GM12872 (cell line): ENCODE data around the gene MAML3.

Source experiments
- CTCF ChIP-seq: IDR thresholded peaks from 3 replicates; pipeline ENCODE4 v1.5.1; 2011; ENCODE audit warnings: low read depth, mild to moderate bottlenecking, low read length, moderate library complexity; ENCODE audit not compliant: insufficient read depth

MAML3 gene

GRCh38 chr4:139698167-139698925, 455.6 kb downstream of the MAML3 start:
- peak; percentile 13; the same call in 1 of the 3 replicates for TF ChIP-seq CTCF

DNA sequence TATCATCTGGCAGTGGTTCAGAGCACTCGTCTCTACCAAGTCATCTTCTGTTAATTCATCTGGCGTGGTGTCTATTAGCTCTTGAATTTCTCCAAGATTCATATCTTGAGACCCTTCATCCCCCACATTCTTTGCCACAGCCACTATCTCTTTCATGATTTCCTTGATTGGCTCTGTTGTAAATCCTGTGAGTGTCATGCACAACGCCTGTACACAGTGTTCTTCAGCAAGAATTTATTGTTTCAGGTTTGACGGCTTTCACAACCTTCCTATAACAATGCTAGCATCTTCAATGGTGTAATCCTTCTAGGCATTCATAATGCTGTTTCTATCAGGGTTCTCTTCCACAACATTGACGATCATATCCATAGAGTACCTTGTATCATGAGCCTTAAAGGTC, 457.5 kb downstream of the MAML3 start:
- TF ChIP-seq CTCF: no peak

GRCh38 chr4:139694522-139695107, 459.4 kb downstream of the MAML3 start:
- TF ChIP-seq CTCF: no peak

- peak; percentile 20; the same call in 1 of the 3 replicates for TF ChIP-seq CTCF
Observed at GRCh38 chr4:139692309-139693012, 461.5 kb downstream of the MAML3 start.

GRCh38 chr4:139690419-139690818, 463.6 kb downstream of the MAML3 start:
- no peak for TF ChIP-seq CTCF

GRCh38 chr4:139689093-139689722, 464.8 kb downstream of the MAML3 start:
- no peak for TF ChIP-seq CTCF

DNA sequence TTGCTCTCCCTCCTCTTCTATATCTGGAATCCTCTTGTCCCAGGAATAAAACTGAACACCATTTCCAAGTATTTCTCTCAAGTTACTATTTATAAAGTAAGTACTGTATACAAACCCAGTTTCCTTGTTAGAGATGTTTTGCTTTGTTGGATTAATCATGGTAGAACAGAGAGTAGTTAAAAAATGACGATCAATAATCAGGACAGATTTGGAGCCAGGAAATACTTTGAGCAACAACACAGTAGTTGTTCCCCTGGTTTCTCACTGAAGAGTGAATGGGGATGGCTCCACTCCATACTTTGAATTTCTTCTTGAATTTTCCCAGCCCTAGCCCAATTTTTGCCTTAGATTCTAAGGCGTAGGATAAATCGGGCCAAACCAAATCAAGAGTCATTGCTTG, 467.0 kb downstream of the MAML3 start:
- no peak for TF ChIP-seq CTCF
